ENCODE measurements around the gene DLX2. TPM values are rescaled to one million over a fixed set of nuclear protein-coding genes. Genes with fewer than 3 reads are reported as not detected.

Gene DLX2
- total RNA-seq, 1 experiment from 2014 or later = 4.4 TPM

DNA sequence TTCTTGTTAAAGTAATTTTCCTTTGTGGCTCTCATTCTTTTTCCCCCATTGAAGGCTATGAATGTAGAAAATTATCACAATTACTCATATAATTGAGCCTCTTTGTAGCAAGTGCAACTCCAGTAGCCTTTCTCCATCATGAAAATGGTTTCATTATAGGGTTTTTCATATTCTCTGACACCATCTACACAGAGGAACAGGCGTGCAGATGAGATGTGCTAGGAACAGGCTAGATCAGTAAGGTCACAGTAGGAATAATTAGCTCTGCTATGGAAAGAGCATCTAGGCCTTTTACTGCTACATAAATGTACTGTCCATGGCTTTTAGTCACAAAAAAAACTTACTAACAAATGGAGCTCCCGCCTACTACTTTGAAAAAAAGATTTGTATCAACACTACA, 30.0 kb downstream of the DLX2 start:
- in situ Hi-C loops (cut with HindIII; ENCODE audit: low pct_unique_long_range_greater_than_20kb, low sequenced_read_pairs) = no loop called here
- DNase-seq (ENCODE audit: low read depth, low spot score) (no peak), ATAC-seq (no peak)
- TF ChIP-seq POLR2AphosphoS5 (IDR thresholded peaks at IDR 0.05; ENCODE audit: low read depth, low read length) (no peak), SIN3A (IDR thresholded peaks at IDR 0.05; ENCODE audit: borderline replicate concordance, insufficient read depth, low read depth, low read length) (no peak), TCF7L2 (IDR thresholded peaks at IDR 0.05; ENCODE audit: low read depth, low read length) (no peak)
- TF ChIP-seq, protein P1, sequence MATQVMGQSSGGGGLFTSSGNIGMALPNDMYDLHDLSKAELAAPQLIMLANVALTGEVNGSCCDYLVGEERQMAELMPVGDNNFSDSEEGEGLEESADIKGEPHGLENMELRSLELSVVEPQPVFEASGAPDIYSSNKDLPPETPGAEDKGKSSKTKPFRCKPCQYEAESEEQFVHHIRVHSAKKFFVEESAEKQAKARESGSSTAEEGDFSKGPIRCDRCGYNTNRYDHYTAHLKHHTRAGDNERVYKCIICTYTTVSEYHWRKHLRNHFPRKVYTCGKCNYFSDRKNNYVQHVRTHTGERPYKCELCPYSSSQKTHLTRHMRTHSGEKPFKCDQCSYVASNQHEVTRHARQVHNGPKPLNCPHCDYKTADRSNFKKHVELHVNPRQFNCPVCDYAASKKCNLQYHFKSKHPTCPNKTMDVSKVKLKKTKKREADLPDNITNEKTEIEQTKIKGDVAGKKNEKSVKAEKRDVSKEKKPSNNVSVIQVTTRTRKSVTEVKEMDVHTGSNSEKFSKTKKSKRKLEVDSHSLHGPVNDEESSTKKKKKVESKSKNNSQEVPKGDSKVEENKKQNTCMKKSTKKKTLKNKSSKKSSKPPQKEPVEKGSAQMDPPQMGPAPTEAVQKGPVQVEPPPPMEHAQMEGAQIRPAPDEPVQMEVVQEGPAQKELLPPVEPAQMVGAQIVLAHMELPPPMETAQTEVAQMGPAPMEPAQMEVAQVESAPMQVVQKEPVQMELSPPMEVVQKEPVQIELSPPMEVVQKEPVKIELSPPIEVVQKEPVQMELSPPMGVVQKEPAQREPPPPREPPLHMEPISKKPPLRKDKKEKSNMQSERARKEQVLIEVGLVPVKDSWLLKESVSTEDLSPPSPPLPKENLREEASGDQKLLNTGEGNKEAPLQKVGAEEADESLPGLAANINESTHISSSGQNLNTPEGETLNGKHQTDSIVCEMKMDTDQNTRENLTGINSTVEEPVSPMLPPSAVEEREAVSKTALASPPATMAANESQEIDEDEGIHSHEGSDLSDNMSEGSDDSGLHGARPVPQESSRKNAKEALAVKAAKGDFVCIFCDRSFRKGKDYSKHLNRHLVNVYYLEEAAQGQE (IDR thresholded peaks at IDR 0.05; ENCODE audit: insufficient read depth in 1 of 2, low read depth in 2 of 2, low read length in 1 of 2) = no peak
- TF ChIP-seq, protein P2, sequence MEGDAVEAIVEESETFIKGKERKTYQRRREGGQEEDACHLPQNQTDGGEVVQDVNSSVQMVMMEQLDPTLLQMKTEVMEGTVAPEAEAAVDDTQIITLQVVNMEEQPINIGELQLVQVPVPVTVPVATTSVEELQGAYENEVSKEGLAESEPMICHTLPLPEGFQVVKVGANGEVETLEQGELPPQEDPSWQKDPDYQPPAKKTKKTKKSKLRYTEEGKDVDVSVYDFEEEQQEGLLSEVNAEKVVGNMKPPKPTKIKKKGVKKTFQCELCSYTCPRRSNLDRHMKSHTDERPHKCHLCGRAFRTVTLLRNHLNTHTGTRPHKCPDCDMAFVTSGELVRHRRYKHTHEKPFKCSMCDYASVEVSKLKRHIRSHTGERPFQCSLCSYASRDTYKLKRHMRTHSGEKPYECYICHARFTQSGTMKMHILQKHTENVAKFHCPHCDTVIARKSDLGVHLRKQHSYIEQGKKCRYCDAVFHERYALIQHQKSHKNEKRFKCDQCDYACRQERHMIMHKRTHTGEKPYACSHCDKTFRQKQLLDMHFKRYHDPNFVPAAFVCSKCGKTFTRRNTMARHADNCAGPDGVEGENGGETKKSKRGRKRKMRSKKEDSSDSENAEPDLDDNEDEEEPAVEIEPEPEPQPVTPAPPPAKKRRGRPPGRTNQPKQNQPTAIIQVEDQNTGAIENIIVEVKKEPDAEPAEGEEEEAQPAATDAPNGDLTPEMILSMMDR (IDR thresholded peaks at IDR 0.05) = no peak
- no peak overlapping the region for H3K4me3 ChIP-seq (ENCODE audit: low read depth in 2 of 2, low read length in 2 of 2)
- H3K9me3 ChIP-seq (ENCODE audit: control insufficient read depth, insufficient read depth, low read depth, low read length) = no peaks in the 10 kb centered on the region
- CTCF ChIA-PET = no interaction called here
- H3K27ac ChIP-seq (ENCODE audit: low read length) = no peak overlapping the region
- POLR2A ChIA-PET = interaction anchor here (0.6 kb wide), 1 partner anchor 16 kb away, joined by 3 read pairs; no protein-coding TSS in a partner anchor
- no TSS peak for BruUV-seq (replicated peaks)
- H3K27me3 ChIP-seq (ENCODE audit: control insufficient read depth, insufficient read depth, low read length) = no peaks in the 10 kb centered on the region
- no peaks in the 10 kb centered on the region for H3K4me1 ChIP-seq (ENCODE audit: control insufficient read depth, insufficient read depth, low read length)
- no peaks in the 10 kb centered on the region; the same call in 1 of the 2 replicates for H3K36me3 ChIP-seq (ENCODE audit: control insufficient read depth, insufficient read depth, low read length)
- intact Hi-C loops (cut with micrococcal nuclease; ENCODE audit: unreplicated experiment) = no loop called here

GRCh38 chr2:172072303-172072702, 30.4 kb downstream of the DLX2 start:
- POLR2A ChIA-PET = interaction anchor here (0.6 kb wide), 1 partner anchor 15 kb away, joined by 3 read pairs; no protein-coding TSS in a partner anchor
- no peaks in the 10 kb centered on the region for H3K4me1 ChIP-seq (ENCODE audit: control insufficient read depth, insufficient read depth, low read length)
- TF ChIP-seq TCF7L2 (IDR thresholded peaks at IDR 0.05; ENCODE audit: low read depth, low read length) (no peak), POLR2AphosphoS5 (IDR thresholded peaks at IDR 0.05; ENCODE audit: low read depth, low read length) (no peak), SIN3A (IDR thresholded peaks at IDR 0.05; ENCODE audit: borderline replicate concordance, insufficient read depth, low read depth, low read length) (no peak)
- TF ChIP-seq, protein P1 (IDR thresholded peaks at IDR 0.05; ENCODE audit: insufficient read depth in 1 of 2, low read depth in 2 of 2, low read length in 1 of 2) = no peak
- TF ChIP-seq, protein P2 (IDR thresholded peaks at IDR 0.05) = no peak
- no peak overlapping the region for H3K27ac ChIP-seq (ENCODE audit: low read length)
- BruUV-seq (replicated peaks) = no TSS peak
- ATAC-seq (no peak), DNase-seq (ENCODE audit: low read depth, low spot score) (no peak)
- no peaks in the 10 kb centered on the region for H3K9me3 ChIP-seq (ENCODE audit: control insufficient read depth, insufficient read depth, low read depth, low read length)
- H3K36me3 ChIP-seq (ENCODE audit: control insufficient read depth, insufficient read depth, low read length) = no peaks in the 10 kb centered on the region; the same call in 1 of the 2 replicates
- in situ Hi-C loops (cut with HindIII; ENCODE audit: low pct_unique_long_range_greater_than_20kb, low sequenced_read_pairs) (no loop called here), intact Hi-C loops (cut with micrococcal nuclease; ENCODE audit: unreplicated experiment) (no loop called here)
- CTCF ChIA-PET = no interaction called here
- H3K27me3 ChIP-seq (ENCODE audit: control insufficient read depth, insufficient read depth, low read length) = no peaks in the 10 kb centered on the region
- no peak overlapping the region for H3K4me3 ChIP-seq (ENCODE audit: low read depth in 2 of 2, low read length in 2 of 2)
